MV-4-11 (cell line): Measurements from ENCODE around the gene USF3.
"Not testable (repeated sequence)": the region's sequence is repeated elsewhere in the genome, so short reads cannot be mapped to it uniquely, and the experiment has no call there.

Source experiments
- DNase-seq: peaks from one replicate; lab custom pipeline; 2025; lab: John Stamatoyannopoulos, UW

USF3 gene

GRCh38 chr3:113649174-113649845 is 47.1 kb downstream of the USF3 start:
- no peak for DNase-seq

- DNase-seq: no peak
Measured at GRCh38 chr3:113648524-113648923, 47.9 kb downstream of the USF3 start.

GRCh38 chr3:113643583-113643982 is 52.9 kb downstream of the USF3 start:
- DNase-seq: no peak

- no peak for DNase-seq
Measured at GRCh38 chr3:113638910-113639309, 57.5 kb downstream of the USF3 start.

- no peak for DNase-seq
Measured at GRCh38 chr3:113637756-113638155, 58.7 kb downstream of the USF3 start.

GRCh38 chr3:113636034-113636433 is 60.4 kb downstream of the USF3 start:
- not testable (repeated sequence) for DNase-seq

GRCh38 chr3:113634782-113635474 is 61.5 kb downstream of the USF3 start:
- DNase-seq: no peak

GRCh38 chr3:113631573-113631972 is 64.9 kb downstream of the USF3 start:
- no peak for DNase-seq

- peak; percentile 86 for DNase-seq
Measured at GRCh38 chr3:113630956-113631542, 65.4 kb downstream of the USF3 start.

- DNase-seq: no peak
Measured at GRCh38 chr3:113629584-113630421, 66.6 kb downstream of the USF3 start.

- DNase-seq: no peak
Measured at GRCh38 chr3:113628788-113629187, 67.7 kb downstream of the USF3 start.

GRCh38 chr3:113628316-113628715 is 68.1 kb downstream of the USF3 start:
- DNase-seq: no peak

- DNase-seq: peak; percentile 76
Measured at GRCh38 chr3:113626503-113627371, 69.7 kb downstream of the USF3 start.

GRCh38 chr3:113625834-113626233 is 70.6 kb downstream of the USF3 start:
- peak; percentile 60 for DNase-seq

GRCh38 chr3:113623811-113624210 is 72.6 kb downstream of the USF3 start:
- DNase-seq: no peak

- DNase-seq: no peak
Measured at GRCh38 chr3:113623324-113623723, 73.1 kb downstream of the USF3 start.

- peak; percentile 87 for DNase-seq
Measured at GRCh38 chr3:113620091-113620490, 76.4 kb downstream of the USF3 start.

- DNase-seq: no peak
Measured at GRCh38 chr3:113617726-113618125, 78.7 kb downstream of the USF3 start.

- DNase-seq: no peak
Measured at GRCh38 chr3:113615976-113616375, 80.5 kb downstream of the USF3 start.

- no peak for DNase-seq
Measured at GRCh38 chr3:113614402-113614801, 82.0 kb downstream of the USF3 start.

- DNase-seq: no peak
Measured at GRCh38 chr3:113607219-113607596, 89.2 kb downstream of the USF3 start.
